Measurements from ENCODE around the gene SLC37A4.
"Not testable (repeated sequence)": the region's sequence is repeated elsewhere in the genome, so short reads cannot be mapped to it uniquely, and the experiment has no call there.

SLC37A4 gene

DNA sequence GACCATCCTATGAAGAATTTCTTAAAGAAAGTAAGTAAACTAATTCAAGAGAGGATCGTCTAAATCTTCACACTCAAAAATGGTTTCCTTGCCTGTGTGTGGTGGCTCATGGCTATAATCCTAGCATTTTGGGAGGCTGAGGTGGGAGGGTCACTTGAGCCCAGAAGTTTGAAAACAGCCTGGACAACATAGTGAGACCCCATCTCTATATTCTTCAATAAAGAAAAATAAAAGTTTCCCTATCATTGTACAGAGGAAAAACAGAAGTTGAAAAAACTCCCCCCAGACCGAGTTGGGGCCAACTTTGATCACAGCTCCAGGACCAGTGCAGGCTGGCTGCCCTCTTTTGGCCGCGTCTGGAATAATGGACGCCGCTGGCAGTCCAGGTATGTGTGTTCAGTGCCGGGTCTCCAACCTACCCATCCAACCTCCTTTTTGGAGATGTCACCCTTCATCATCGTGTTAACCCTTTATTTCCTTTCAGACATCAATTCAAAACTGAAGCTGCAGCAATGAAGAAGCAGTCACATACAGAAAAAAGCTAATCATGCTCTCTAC is 15.5 kb downstream of the SLC37A4 start:
- Mint-ChIP-seq H3K36me3 (ENCODE audit: low read depth) (peaks cover 71% of the 10 kb centered on the region), H3K27me3 (no peaks in the 10 kb centered on the region), H3K4me3 (peak overlapping the region; percentile 90), H3K27ac (peak overlapping the region; percentile 99), H3K9me3 (no peaks in the 10 kb centered on the region), H3K4me1 (ENCODE audit: low read depth) (peaks cover 43% of the 10 kb centered on the region)

DNA sequence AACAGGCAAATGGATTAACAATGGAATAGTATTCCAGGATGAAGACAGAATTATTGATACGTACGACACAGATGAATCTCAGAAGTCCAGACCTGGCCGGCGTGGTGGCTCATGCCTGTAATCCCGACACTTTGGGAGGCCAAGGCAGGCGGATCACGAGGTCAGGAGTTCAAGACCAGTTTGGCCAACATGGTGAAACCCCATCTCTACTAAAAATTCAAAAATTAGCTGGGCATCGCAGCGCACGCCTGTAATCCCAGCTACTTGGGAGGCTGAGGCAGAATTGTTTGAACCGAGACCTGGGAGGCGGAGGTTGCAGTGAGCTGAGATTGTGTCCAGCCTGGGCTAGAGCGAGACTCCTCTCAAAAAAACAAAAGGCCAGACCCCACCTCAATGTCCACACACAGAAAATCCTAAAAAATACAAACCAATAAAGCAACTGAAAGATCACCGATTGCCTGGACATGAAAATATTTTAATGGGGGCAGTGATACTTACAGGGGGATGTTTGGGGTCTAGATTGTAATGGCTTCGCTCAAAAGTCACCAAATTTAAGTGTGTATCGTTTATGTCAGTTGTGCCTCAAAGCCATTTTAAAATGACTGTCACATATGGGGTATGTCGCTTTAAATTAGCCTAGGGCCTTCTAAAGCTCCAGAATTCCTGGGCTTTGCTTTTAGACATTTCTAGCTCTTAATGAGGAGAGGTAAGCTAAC is 16.3 kb downstream of the SLC37A4 start:
- Mint-ChIP-seq H3K4me1 (ENCODE audit: low read depth) (peaks cover 38% of the 10 kb centered on the region), H3K9me3 (no peaks in the 10 kb centered on the region), H3K4me3 (no peak overlapping the region), H3K27ac (peak overlapping the region; percentile 71), H3K27me3 (no peaks in the 10 kb centered on the region), H3K36me3 (ENCODE audit: low read depth) (peaks cover 69% of the 10 kb centered on the region)

DNA sequence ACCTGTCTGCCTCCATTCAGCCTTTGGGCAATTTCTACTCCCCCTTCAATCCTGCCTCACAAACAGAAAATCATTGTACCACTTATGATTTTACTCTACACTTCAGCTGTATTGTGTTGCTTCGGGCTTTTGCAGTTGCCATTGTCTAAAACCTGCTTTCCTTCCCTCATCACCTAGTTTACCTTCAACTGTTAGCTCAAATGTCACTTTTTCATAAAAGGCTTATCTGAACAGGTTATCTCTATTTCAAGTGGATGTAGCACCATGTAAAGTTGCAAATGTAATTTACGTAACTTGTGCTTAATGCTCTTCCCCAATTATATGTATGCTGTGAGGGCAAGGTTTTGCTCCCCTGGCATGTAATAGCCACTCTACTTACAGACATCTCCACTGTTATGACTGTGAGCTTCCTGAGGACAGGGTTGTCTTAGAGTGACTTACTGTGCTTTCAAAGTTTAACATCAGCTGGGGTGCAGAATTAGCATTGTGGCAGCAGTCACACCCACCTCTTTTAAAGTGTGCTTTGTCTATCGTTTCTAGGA is 18.0 kb downstream of the SLC37A4 start:
- H3K27me3 Mint-ChIP-seq = no peaks in the 10 kb centered on the region

DNA sequence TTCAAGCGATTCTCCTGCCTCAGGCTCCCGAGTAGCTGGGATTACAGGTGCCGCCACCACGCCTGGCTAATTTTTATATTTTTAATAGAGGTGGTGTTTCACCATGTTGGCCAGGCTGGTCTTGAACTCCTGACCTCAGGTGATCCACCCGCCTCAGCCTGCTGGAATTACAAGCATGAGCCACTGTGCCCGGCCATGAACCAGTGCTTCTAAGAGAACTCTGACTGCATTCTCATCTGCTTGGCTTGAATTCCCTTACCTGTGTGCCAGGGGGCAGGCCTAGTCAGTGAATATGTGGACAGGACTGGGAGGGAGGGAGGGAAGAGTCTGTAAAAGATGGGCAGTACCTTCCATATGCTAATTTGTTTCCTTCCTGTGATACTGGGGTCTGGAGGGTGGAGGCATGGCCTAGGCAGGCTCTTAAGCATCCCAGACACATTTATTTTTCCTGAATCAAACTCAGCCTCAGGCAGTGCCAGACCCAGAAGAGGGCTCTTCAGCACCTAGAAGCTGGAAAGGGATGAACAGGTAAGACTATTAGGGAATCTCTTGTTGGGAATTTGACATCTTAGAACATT is 19.1 kb downstream of the SLC37A4 start:
- Mint-ChIP-seq H3K9me3 (no peaks in the 10 kb centered on the region), H3K27me3 (no peaks in the 10 kb centered on the region), H3K36me3 (ENCODE audit: low read depth) (peaks cover 71% of the 10 kb centered on the region), H3K27ac (no peak overlapping the region), H3K4me3 (no peak overlapping the region), H3K4me1 (ENCODE audit: low read depth) (peaks cover 33% of the 10 kb centered on the region)

More for the DNA sequence above, 18.0 kb downstream of the SLC37A4 start:
- Mint-ChIP-seq H3K4me1 (ENCODE audit: low read depth) (peaks cover 34% of the 10 kb centered on the region), H3K4me3 (no peak overlapping the region), H3K9me3 (no peaks in the 10 kb centered on the region), H3K27ac (peak overlapping the region; percentile 1), H3K36me3 (ENCODE audit: low read depth) (peaks cover 73% of the 10 kb centered on the region)

DNA sequence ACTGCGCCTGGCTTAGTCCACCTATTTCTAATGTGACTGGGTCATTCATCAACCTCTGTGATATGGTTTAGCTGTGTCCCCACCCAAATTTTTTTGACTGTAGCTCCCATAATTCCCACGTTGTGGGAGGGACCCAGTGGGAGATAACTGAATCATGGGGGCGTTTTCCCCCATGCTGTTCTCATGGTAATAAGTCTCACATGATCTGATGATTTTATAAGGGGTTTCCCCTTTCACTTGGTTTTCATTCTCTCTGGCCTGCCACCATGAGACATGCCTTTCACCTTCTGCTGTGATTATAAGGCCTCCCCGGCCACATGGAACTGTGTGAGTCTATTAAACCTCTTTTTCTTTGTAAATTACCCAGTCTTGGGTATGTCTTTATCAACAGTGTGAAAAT is 24.0 kb downstream of the SLC37A4 start:
- H3K27me3 Mint-ChIP-seq = no peaks in the 10 kb centered on the region
- H3K4me1 Mint-ChIP-seq (ENCODE audit: low read depth) = peaks cover 10% of the 10 kb centered on the region
- H3K9me3 Mint-ChIP-seq = no peaks in the 10 kb centered on the region
- peak overlapping the region; percentile 32 for H3K27ac Mint-ChIP-seq
- H3K36me3 Mint-ChIP-seq (ENCODE audit: low read depth) = peaks cover 56% of the 10 kb centered on the region
- no peak overlapping the region for H3K4me3 Mint-ChIP-seq

DNA sequence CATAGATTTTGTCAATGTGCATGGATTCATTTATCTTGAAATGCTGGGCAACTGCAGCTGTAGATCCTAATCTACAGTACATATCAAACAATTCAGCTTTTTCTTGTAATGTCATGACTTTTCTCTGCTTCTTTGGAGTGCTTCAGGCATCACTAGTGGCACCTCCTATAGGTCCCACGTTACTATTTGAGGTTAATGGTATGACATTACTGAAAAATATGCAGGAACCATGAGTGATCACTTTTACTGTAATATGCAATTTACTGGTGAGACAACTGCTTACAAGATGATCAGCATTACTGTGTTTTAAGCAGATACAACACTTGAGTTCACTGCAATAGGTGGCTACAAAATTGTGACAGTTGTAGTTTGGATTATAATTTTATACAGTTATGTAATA is 29.8 kb downstream of the SLC37A4 start:
- Mint-ChIP-seq H3K36me3 (ENCODE audit: low read depth) (peaks cover 61% of the 10 kb centered on the region), H3K4me1 (ENCODE audit: low read depth) (peaks cover 45% of the 10 kb centered on the region), H3K27me3 (no peaks in the 10 kb centered on the region), H3K9me3 (no peaks in the 10 kb centered on the region), H3K4me3 (peak overlapping the region; percentile 14), H3K27ac (no peak overlapping the region)

DNA sequence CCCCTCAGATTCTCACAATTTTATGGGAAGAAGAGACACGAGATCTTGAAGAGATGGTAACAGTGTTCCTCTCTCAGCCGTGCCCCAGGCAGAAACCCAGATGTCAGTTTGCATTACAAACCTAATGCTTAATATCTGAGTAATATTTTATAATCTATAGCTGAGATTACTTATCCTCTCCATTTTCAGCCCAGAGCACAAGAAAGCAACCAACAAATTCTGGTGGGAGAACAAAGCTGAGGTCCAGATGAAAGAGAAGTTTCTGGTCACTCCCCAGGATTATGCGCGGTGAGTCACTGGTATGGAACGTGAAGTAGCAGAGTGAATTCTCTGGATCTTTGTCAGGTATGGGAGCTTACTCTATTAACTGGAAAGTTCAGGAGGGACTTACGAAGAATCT is 31.9 kb downstream of the SLC37A4 start:
- Mint-ChIP-seq H3K4me1 (ENCODE audit: low read depth) (peaks cover 44% of the 10 kb centered on the region), H3K9me3 (no peaks in the 10 kb centered on the region), H3K27me3 (no peaks in the 10 kb centered on the region), H3K4me3 (peak overlapping the region; percentile 95), H3K27ac (peak overlapping the region; percentile 95), H3K36me3 (ENCODE audit: low read depth) (peaks cover 55% of the 10 kb centered on the region)

DNA sequence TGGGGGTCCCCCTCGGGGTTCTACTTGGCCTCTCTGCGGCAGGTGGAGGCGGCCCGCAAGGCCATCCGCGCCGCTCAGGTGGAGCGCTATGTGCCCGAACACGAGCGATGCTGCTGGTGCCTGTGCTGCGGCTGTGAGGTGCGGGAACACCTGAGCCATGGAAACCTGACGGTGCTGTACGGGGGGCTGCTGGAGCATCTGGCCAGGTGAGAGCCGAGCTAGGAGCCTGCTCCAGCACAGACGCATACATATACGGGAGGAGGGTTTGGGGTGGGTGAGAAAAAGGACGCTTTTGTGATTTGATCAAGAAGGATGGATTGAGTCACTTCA is 32.3 kb downstream of the SLC37A4 start:
- H3K27ac Mint-ChIP-seq = peak overlapping the region; percentile 95
- peaks cover 52% of the 10 kb centered on the region for H3K36me3 Mint-ChIP-seq (ENCODE audit: low read depth)
- H3K4me1 Mint-ChIP-seq (ENCODE audit: low read depth) = peaks cover 44% of the 10 kb centered on the region
- H3K4me3 Mint-ChIP-seq = peak overlapping the region; percentile 95
- no peaks in the 10 kb centered on the region for H3K9me3 Mint-ChIP-seq
- no peaks in the 10 kb centered on the region for H3K27me3 Mint-ChIP-seq

DNA sequence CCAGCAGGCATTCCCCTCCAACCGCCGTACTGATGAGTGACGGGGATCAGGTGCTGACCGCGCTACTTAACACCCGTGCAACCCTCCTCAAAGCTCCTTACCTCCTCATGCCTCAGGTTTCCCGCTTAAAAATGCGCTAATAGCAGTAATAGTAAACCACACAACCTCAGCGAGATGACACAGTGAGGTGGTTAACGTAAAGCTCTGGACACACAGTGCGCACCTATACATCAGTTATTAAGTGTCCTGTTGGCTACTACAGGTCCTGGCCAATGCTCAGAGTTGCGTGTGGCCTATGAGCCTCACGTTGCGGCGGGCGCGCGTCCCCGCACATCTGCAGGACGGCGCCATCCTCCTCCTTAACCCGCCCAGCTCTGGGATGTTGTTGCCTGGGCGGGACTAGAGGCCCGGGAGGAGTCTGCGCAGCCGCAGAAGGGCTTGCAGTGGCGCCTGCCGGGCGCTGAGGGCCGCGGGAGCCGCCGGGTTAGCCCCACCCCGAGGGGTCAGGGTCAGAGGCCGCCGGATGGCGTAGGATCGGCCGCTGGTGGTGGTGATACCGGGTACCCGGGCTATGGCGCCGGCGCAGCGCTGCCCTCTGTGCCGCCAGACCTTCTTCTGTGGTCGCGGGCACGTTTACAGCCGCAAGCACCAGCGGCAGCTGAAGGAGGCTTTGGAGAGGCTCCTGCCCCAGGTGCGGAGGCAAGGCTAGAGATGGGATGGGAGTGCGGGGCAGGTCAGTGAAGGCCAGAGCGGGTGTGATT is 32.9 kb downstream of the SLC37A4 start, which contains the start of gene CENATAC:
TSS of gene CENATAC (plus strand) at position 512 of the 761 bp plus-strand sequence. CDS start at position 572, 60 bp downstream.
- no peaks in the 10 kb centered on the region for H3K27me3 Mint-ChIP-seq
- peak within 1 kb of the TSS; percentile 98 for H3K27ac Mint-ChIP-seq
- peaks cover 44% of the 10 kb centered on the region for H3K4me1 Mint-ChIP-seq (ENCODE audit: low read depth)
- H3K9me3 Mint-ChIP-seq = no peaks in the 10 kb centered on the region
- peaks cover 47% of the 10 kb centered on the region for H3K36me3 Mint-ChIP-seq (ENCODE audit: low read depth)
- H3K4me3 Mint-ChIP-seq = peak within 1 kb of the TSS; percentile 95

DNA sequence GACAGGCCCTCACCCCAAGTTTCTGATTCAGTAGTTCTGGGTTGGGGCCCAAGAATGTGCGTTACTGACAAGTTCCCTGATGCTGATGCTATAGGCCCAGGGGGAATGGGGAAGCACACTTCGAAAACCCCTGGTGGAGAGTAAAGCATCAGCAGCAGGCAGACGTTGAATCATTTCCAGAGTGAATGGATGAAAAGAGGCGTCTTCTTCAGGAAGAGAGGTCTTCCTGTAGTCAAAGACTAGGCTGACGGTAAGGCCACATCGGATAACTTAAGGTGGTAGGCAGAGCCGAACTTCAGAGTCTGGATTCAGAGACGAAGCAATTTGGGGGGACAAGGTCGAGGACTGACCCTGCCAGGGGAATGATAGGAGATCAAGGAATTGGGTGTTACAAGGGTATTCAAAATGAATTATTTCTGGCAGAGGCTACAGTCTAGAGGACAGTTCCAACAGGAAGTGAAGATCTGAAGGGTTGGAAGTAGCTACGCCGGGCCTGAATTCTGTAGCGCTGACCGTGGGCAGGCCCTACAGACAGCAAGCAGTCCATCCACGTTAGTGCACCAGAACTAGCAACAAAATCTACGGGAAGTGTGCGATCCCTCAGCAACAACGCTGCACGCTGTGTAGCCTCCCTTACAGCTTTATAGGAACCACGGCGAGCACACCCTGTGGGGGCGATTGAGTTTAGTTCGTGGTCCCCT is 33.6 kb downstream of the SLC37A4 start:
- Mint-ChIP-seq H3K4me1 (ENCODE audit: low read depth) (peaks cover 44% of the 10 kb centered on the region), H3K9me3 (no peaks in the 10 kb centered on the region), H3K36me3 (ENCODE audit: low read depth) (peaks cover 40% of the 10 kb centered on the region), H3K4me3 (peak overlapping the region; percentile 95), H3K27me3 (no peaks in the 10 kb centered on the region), H3K27ac (peak overlapping the region; percentile 98)

DNA sequence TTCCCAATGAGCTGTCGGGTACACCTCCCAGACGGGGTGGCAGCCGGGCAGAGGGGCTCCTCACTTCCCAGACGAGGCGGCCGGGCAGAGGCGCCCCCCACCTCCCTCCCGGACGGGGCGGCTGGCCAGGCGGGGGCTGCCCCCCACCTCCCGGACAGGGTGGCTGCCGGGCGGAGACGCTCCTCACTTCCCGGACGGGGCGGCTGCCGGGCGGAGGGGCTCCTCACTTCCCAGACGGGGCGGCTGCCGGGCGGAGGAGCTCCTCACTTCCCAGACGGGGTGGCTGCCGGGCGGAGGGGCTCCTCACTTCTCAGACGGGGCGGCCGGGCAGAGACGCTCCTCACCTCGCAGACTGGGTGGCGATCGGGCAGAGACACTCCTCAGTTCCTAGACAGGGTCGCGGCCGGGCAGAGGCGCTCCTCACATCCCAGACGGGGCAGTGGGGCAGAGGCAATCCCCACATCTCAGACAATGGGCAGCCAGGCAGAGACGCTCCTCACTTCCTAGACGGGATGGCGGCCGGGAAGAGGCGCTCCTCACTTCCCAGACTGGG is 39.1 kb downstream of the SLC37A4 start:
- H3K4me1 Mint-ChIP-seq (ENCODE audit: low read depth); H3K27ac Mint-ChIP-seq; H3K4me3 Mint-ChIP-seq; H3K9me3 Mint-ChIP-seq; H3K27me3 Mint-ChIP-seq: not testable (repeated sequence)
- peaks cover 12% of the 10 kb centered on the region for H3K36me3 Mint-ChIP-seq (ENCODE audit: low read depth)

DNA sequence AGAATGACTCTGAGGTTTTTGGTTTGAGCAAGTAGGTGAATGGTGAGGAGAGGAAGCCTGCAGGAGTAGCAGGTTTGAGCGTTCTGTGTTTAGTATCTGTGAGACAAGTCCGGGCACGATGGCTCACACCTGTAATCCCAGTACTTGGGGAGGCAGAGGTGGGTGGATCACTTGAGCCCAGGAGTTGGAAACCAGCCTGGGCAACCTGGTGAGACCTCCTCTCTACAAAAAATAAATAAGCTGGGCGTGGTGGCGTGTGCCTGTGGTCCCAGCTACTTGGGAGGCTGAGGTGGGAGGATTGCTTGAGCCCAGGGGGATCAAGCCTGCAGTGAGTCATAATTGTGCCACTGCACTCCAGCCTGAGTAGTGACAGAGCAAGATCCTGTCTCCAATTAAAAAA is 42.4 kb downstream of the SLC37A4 start:
- no peak overlapping the region for H3K4me3 Mint-ChIP-seq
- H3K27ac Mint-ChIP-seq = no peak overlapping the region
- H3K36me3 Mint-ChIP-seq (ENCODE audit: low read depth) = peaks cover 5% of the 10 kb centered on the region
- no peaks in the 10 kb centered on the region for H3K9me3 Mint-ChIP-seq
- no peaks in the 10 kb centered on the region for H3K27me3 Mint-ChIP-seq
- H3K4me1 Mint-ChIP-seq (ENCODE audit: low read depth) = no peaks in the 10 kb centered on the region

DNA sequence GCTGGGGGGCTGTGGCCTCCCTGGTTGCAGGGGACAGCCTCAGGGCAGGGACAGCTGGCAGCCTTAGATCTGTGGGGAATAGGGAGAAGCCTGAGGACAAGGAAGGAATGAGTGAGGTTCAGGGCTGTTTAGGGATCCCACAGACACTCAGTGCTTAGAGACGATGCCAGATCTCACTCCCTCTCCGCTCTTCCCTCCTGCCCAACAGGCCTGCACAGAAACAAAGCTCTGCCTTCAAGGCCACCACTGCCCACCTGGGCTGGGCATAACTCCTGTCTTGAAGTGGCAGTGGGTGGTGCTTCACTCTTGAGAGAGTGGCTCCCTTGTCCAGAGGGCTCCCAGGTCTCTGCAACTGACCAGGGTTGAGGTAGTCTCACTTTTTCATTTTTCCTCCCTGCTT is 45.9 kb downstream of the SLC37A4 start:
- H3K27me3 Mint-ChIP-seq = no peaks in the 10 kb centered on the region
- no peaks in the 10 kb centered on the region for H3K9me3 Mint-ChIP-seq
- H3K4me1 Mint-ChIP-seq (ENCODE audit: low read depth) = no peaks in the 10 kb centered on the region
- no peaks in the 10 kb centered on the region for H3K36me3 Mint-ChIP-seq (ENCODE audit: low read depth)
- no peak overlapping the region for H3K4me3 Mint-ChIP-seq
- H3K27ac Mint-ChIP-seq = no peak overlapping the region

DNA sequence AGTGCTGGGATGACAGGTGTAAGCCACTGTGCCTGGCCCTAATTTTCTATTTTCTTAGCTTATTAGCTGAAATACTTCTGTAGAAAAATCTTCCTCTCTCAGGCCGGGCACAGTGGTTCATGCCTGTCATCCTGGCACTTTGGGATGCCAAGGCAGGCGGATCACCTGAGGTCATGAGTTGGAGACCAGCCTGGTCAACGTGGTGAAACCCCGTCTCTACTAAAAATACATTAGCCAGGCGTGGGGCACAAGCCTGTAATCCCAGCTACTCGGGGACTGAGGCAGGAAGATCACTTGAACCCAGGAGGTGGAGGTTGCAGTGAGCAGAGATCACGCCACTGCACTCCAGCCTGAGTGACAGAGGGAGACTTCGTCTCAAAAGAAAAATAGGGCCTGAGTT is 46.3 kb downstream of the SLC37A4 start:
- not testable (repeated sequence) for H3K4me3 Mint-ChIP-seq; H3K4me1 Mint-ChIP-seq (ENCODE audit: low read depth); H3K27ac Mint-ChIP-seq; H3K9me3 Mint-ChIP-seq; H3K36me3 Mint-ChIP-seq (ENCODE audit: low read depth); H3K27me3 Mint-ChIP-seq

Measured in stimulated activated naive CD8-positive, alpha-beta T cell treated with anti-CD3 and anti-CD28 coated beads, Interleukin-15, Interleukin-2, amounts not matched to agents 100 ng/mL and 50 ng/mL, for 24 hours (primary cell).